AG09319 (cell line): Measurements from ENCODE around the gene SLC16A1.

Experiments
- DNase-seq: peaks from one replicate; pipeline ENCODE4 v3.0.0-alpha.2; 2010; ENCODE audit warnings: low read depth; ENCODE audit errors: extremely low read depth
- CTCF ChIP-seq: IDR thresholded peaks from 2 replicates; pipeline ENCODE4 v1.5.1; 2011; ENCODE audit warnings: low read depth, mild to moderate bottlenecking, inconsistent platforms, low read length, moderate library complexity

The SLC16A1 gene

DNA sequence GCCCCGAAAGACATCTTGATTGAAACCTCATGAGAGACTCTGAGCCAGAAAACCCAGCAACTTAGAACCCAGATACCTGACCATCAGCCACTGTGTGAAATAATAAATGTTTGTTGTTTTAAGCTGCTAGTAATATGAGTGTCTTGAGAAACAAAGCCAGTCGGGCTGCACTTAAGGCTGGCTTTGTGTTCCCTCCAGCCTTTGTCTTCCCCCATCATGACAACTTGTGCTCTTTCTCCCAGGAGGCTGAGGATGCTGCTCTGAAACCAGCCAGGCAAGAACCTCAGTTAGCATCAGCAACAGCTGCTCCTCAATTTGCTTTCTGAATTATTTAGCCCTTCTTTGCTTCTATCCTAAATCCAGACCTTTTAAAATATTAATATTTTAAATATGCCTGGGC, 78.2 kb downstream of the SLC16A1 start:
- DNase-seq, result peak; percentile 25
- TF ChIP-seq CTCF, result no peak

DNA sequence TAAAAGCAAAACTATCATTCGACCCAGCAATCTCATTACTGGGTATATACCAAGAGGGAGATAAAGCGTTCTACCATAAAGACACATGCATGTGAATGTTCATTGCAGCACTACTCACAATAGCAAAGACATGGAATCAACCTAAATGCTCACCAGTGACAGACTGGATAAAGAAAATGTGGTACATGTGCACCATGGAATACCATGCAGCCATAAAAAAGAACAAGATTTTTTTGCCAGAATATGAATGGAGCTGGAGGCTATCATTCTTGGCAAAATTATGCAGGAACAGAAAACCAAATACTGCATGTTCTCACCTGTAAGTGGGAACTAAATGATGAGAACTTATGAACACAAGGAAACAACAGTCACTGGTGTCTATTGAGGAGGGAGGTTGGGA, 79.7 kb downstream of the SLC16A1 start:
- no peak for DNase-seq
- TF ChIP-seq CTCF, result no peak

DNA sequence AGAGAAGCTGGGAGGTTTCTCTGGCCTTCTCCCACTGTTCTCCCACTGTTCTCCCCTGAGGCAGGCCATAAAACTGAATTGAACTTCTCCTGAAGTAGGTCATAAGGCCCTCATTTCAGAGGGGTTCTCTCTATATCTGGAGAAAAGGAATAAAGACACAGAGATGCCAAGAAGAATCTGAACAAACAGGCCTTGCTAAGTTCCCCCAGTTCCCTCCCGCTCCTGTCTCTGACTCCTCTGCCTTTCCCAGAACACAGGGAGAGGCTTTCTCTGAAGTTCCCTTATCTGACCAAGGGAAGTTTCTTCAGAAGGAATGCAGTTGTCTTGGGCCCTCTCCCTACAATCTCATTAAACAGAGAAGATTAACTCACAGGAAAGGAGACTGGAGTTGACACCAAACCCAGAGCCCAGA, 83.4 kb downstream of the SLC16A1 start:
- DNase-seq, result no peak
- TF ChIP-seq CTCF, result no peak

GRCh38 chr1:112870887-112871646, 84.9 kb downstream of the SLC16A1 start:
- no peak for TF ChIP-seq CTCF
- DNase-seq, result no peak

DNA sequence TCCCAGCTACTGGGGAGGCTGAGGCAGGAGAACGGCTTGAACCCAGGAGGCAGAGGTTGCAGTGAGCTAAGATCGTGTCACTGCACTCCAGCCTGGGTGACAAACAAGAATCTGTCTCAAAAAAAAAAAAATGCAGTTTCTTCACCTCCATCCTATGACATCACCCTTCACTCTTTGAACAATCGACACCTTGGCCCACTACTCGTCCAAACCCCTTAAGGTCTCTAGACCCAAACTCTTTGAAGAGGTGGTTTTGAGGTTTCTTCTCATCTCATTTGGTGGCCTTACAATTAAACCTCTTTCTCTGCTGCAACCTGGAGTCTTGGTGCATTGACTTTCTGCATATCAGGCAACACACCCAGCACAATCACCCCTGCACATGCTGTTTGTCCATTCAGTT, 86.1 kb downstream of the SLC16A1 start:
- DNase-seq, result no peak
- TF ChIP-seq CTCF, result no peak

- no peak for DNase-seq
Observed at GRCh38 chr1:112868191-112868590, 87.8 kb downstream of the SLC16A1 start.

More at GRCh38 chr1:112868191-112868590, 87.8 kb downstream of the SLC16A1 start:
- no peak for TF ChIP-seq CTCF
